ENCODE data around the gene POU2F1.

- TF ChIP-seq CTCF (IDR thresholded peaks at IDR 0.05; ENCODE audit: poor library complexity, severe bottlenecking) (no peak), REST (IDR thresholded peaks at IDR 0.05; ENCODE audit: borderline replicate concordance) (no peak), EP300 (conservative IDR thresholded peaks at IDR 0.05; ENCODE audit: poor library complexity, severe bottlenecking) (no peak), EZH2 (IDR thresholded peaks at IDR 0.05; ENCODE audit: borderline replicate concordance, insufficient read depth, low read length, poor library complexity, severe bottlenecking) (no peak), POLR2AphosphoS5 (IDR thresholded peaks at IDR 0.05) (no peak), RAD21 (conservative IDR thresholded peaks at IDR 0.05) (no peak), TAF1 (IDR thresholded peaks at IDR 0.05; ENCODE audit: low read depth) (no peak), MXI1 (conservative IDR thresholded peaks at IDR 0.05; ENCODE audit: poor library complexity, severe bottlenecking) (no peak), SMC3 (conservative IDR thresholded peaks at IDR 0.05; ENCODE audit: poor library complexity) (no peak)
Observed at GRCh38 chr1:167171286-167171929, 49.3 kb upstream of the POU2F1 start.
